SK-N-SH (cell line): ENCODE measurements around the gene C19orf12. TPM values are rescaled to one million over a fixed set of nuclear protein-coding genes. Genes with fewer than 3 reads are reported as not detected.

Experiments used
- CTCF ChIA-PET: fragments of 300-600, 350-600 bp; formaldehyde crosslinking; extraction: SDS; loops from one replicate; lab custom pipeline; 2021; lab: Yijun Ruan, JAX
- POLR2A ChIA-PET: fragments of 350-600 bp; sonication (Branson Sonifier 250); formaldehyde crosslinking; extraction: SDS; loops from one replicate; lab custom pipeline; 2020; ENCODE audit warnings: antibody characterized with exemption, inconsistent platforms; lab: Yijun Ruan, JAX
- DNase-seq: peaks from one replicate; pipeline ENCODE4 v3.0.0; 2012
- H2AFZ ChIP-seq: fragments of 200-600 bp; sonication (generic); 2 replicates; pipeline ENCODE4 v1.8.1; 2016; ENCODE audit warnings: antibody characterized with exemption, mild to moderate bottlenecking, low read depth
- H3F3A ChIP-seq: fragments of 200-600 bp; sonication (generic); replicated peaks from 2 replicates; pipeline ENCODE3; 2016; ENCODE audit warnings: antibody characterized with exemption, mild to moderate bottlenecking; ENCODE audit not compliant: insufficient read depth
- H3K27ac ChIP-seq, 2 experiments: fragments of 200-500 bp in 1 of 2; fragments of 200-600 bp in 1 of 2; sonication (Bioruptor generic) in 1 of 2; sonication (generic), shearing (Covaris generic) in 1 of 2; 2 replicates each; pipeline versions ENCODE4 v1.5.1 to v1.6.1; 2014 to 2016; ENCODE audit warnings: low read depth in 2 of 2, inconsistent platforms in 1 of 2, low read length in 1 of 2, mild to moderate bottlenecking in 1 of 2, mixed read lengths in 1 of 2
- H3K27me3 ChIP-seq: fragments of 200-600 bp; sonication (generic), shearing (Covaris generic); 2 replicates; pipeline ENCODE4 v1.6.1; 2016; ENCODE audit warnings: mixed run types; ENCODE audit not compliant: insufficient read depth
- H3K36me3 ChIP-seq, 2 experiments: fragments of 200-500 bp in 1 of 2; fragments of 200-600 bp in 1 of 2; sonication (Bioruptor generic) in 1 of 2; sonication (generic) in 1 of 2; replicated peaks in 1 of 2; 2 replicates each; pipeline versions ENCODE3 to v1.5.1; 2014 to 2016; ENCODE audit warnings: low read length in 1 of 2, mild to moderate bottlenecking in 1 of 2; ENCODE audit not compliant: insufficient read depth in 2 of 2, control insufficient read depth in 1 of 2
- H3K4me1 ChIP-seq, 2 experiments: fragments of 200-500 bp in 1 of 2; fragments of 200-600 bp in 1 of 2; sonication (Bioruptor generic) in 1 of 2; sonication (generic), shearing (Covaris generic) in 1 of 2; 2 replicates each; pipeline versions ENCODE4 v1.5.1 to v1.6.1; 2014 to 2016; ENCODE audit warnings: low read depth in 1 of 2, low read length in 1 of 2, mixed run types in 1 of 2; ENCODE audit not compliant: insufficient read depth in 2 of 2, control insufficient read depth in 1 of 2
- H3K4me2 ChIP-seq: fragments of 200-600 bp; sonication (generic), shearing (Covaris generic); 2 replicates; pipeline ENCODE4 v1.6.1; 2017; ENCODE audit warnings: mixed run types
- H3K4me3 ChIP-seq, 2 experiments: fragments of 200-500 bp in 1 of 2; fragments of 200-600 bp in 1 of 2; sonication (Bioruptor generic) in 1 of 2; sonication (generic), shearing (Covaris generic) in 1 of 2; 2 replicates each; pipeline versions ENCODE4 v1.5.1 to v1.8.1; 2014 to 2016; ENCODE audit warnings: low read depth in 2 of 2, inconsistent platforms in 1 of 2, low read length in 1 of 2, mild to moderate bottlenecking in 1 of 2, mixed read lengths in 1 of 2, moderate library complexity in 1 of 2
- H3K79me2 ChIP-seq: fragments of 200-600 bp; sonication (generic); 2 replicates; pipeline ENCODE4 v1.8.1; 2017; ENCODE audit warnings: mild to moderate bottlenecking; ENCODE audit not compliant: insufficient read depth
- H3K9ac ChIP-seq: fragments of 200-600 bp; sonication (generic); 2 replicates; pipeline ENCODE4 v1.6.1; 2017; ENCODE audit warnings: mixed run types
- H3K9me2 ChIP-seq: fragments of 200-600 bp; sonication (generic); 2 replicates; pipeline ENCODE4 v1.6.1; 2017; ENCODE audit warnings: mixed run types
- H3K9me3 ChIP-seq: fragments of 200-600 bp; sonication (generic); 2 replicates; pipeline ENCODE4 v1.6.1; 2017; ENCODE audit warnings: mixed run types, mild to moderate bottlenecking, moderate library complexity
- H4K20me1 ChIP-seq: fragments of 200-600 bp; sonication (generic); 2 replicates; pipeline ENCODE4 v1.6.1; 2017; ENCODE audit warnings: mild to moderate bottlenecking, mixed run types; ENCODE audit not compliant: insufficient read depth
- CHD2 ChIP-seq: fragments of 150-350 bp; IDR thresholded peaks from 2 replicates; pipeline ENCODE4 v1.6.1; 2018; ENCODE audit warnings: low read length; ENCODE audit not compliant: partially characterized antibody
- CTCF ChIP-seq: fragments of 200-600 bp; sonication (generic); IDR thresholded peaks from 2 replicates; pipeline ENCODE4 v1.6.1; 2017; ENCODE audit warnings: antibody characterized with exemption, mild to moderate bottlenecking, moderate library complexity
- ELF1 ChIP-seq: IDR thresholded peaks from 2 replicates; pipeline ENCODE4 v1.4.0; 2012
- EP300 ChIP-seq, 2 experiments: IDR thresholded peaks; 2 replicates each; pipeline versions ENCODE4 v1.4.0 to v1.6.1; 2012; ENCODE audit warnings: borderline replicate concordance in 1 of 2, low read depth in 1 of 2, low read length in 1 of 2
- FOXJ3 ChIP-seq: sonication (generic); formaldehyde crosslinking; IDR thresholded peaks from 2 replicates; pipeline ENCODE4 v1.5.1; 2020; ENCODE audit warnings: mild to moderate bottlenecking, missing genetic modification reagents
- FOXM1 ChIP-seq: IDR thresholded peaks from 2 replicates; pipeline ENCODE4 v1.4.0; 2012; ENCODE audit warnings: low read depth, mild to moderate bottlenecking
- IRF3 ChIP-seq: fragments of 150-350 bp; IDR thresholded peaks from 2 replicates; pipeline ENCODE4 v1.6.1; 2016; ENCODE audit warnings: mild to moderate bottlenecking, low read depth, low read length
- JUND ChIP-seq: IDR thresholded peaks from 2 replicates; pipeline ENCODE4 v1.4.0; 2012
- NFIC ChIP-seq: IDR thresholded peaks from 2 replicates; pipeline ENCODE4 v1.4.0; 2012; ENCODE audit warnings: borderline replicate concordance
- NRF1 ChIP-seq: IDR thresholded peaks from 2 replicates; pipeline ENCODE4 v1.6.1; 2012; ENCODE audit warnings: low read depth, mild to moderate bottlenecking, low read length
- PBX3 ChIP-seq: IDR thresholded peaks from 2 replicates; pipeline ENCODE4; 2012
- POLR2AphosphoS5 ChIP-seq: IDR thresholded peaks from 2 replicates; pipeline ENCODE4 v1.6.1; 2012; ENCODE audit warnings: low read depth, low read length
- RCOR1 ChIP-seq: fragments of 150-350 bp; IDR thresholded peaks from 2 replicates; pipeline ENCODE4 v1.6.1; 2017; ENCODE audit warnings: antibody characterized with exemption, low read length
- SMC3 ChIP-seq: IDR thresholded peaks from 2 replicates; pipeline ENCODE4 v1.6.1; 2012; ENCODE audit warnings: low read depth, low read length, improper control_type of control experiment
- TCF12 ChIP-seq: IDR thresholded peaks from 2 replicates; pipeline ENCODE4 v1.4.0; 2012
- TEAD4 ChIP-seq: IDR thresholded peaks from 2 replicates; pipeline ENCODE4 v1.4.0; 2012; ENCODE audit warnings: mild to moderate bottlenecking, borderline replicate concordance; ENCODE audit not compliant: insufficient read depth
- USF1 ChIP-seq: IDR thresholded peaks from 2 replicates; pipeline ENCODE4 v1.4.0; 2012; ENCODE audit warnings: low read depth, borderline replicate concordance
- YY1 ChIP-seq: IDR thresholded peaks from 2 replicates; pipeline ENCODE4 v1.4.0; 2012; ENCODE audit warnings: low read depth, mild to moderate bottlenecking
- WGBS: methylation state at CpG from one replicate; pipeline ENCODE4 v1.1.6; 2017; ENCODE audit warnings: low lambda C conversion rate; 5-methylcytosine and 5-hydroxymethylcytosine counted together
- polyA plus RNA-seq, 3 experiments: library from polyadenylated mRNA; depleted of rRNA; stranded (reverse); fragments of >200 nt; gene quantifications; 2 replicates each; pipeline ENCODE4 v1.2.3, GENCODE V29; 2012

Gene C19orf12
- polyA plus RNA-seq, 1 of the 3 experiments (the other 2 are of a cell fraction) = 30.5 TPM

GRCh38 chr19:29761575-29762232 lies 46.6 kb upstream of the C19orf12 start (continued):
- TF ChIP-seq PBX3 (no peak), JUND (no peak), IRF3 (no peak), ELF1 (no peak), NRF1 (no peak), USF1 (no peak), RCOR1 (no peak), SMC3 (no peak), TCF12 (no peak), POLR2AphosphoS5 (no peak), NFIC (no peak), YY1 (no peak)

GRCh38 chr19:29760752-29761502 lies 45.9 kb upstream of the C19orf12 start:
- POLR2A ChIA-PET = no interaction called here
- Histone ChIP-seq H3K4me3 (no peak overlapping the region; a peak in 1 of 4 replicates), H3K36me3 (no peaks in the 10 kb centered on the region), H4K20me1 (no peaks in the 10 kb centered on the region), H3K79me2 (no peaks in the 10 kb centered on the region), H3F3A (no peaks in the 10 kb centered on the region), H3K9me2 (no peaks in the 10 kb centered on the region), H3K4me1 (no peaks in the 10 kb centered on the region; a peak in 1 of 4 replicates), H2AFZ (no peak overlapping the region), H3K9ac (no peak overlapping the region), H3K9me3 (no peaks in the 10 kb centered on the region), H3K4me2 (no peak overlapping the region), H3K27me3 (no peaks in the 10 kb centered on the region), H3K27ac (no peak overlapping the region)
- WGBS = 73% methylated on average over 10 of the region's 16 CpGs
- CTCF ChIA-PET = interaction anchor here (0.7 to 4.5 kb wide), 26 partner anchors 8 to 264 kb away, joined by 3 to 57 read pairs (median 6); no protein-coding TSS in a partner anchor
- DNase-seq = no peak
- no peak for TF ChIP-seq FOXM1
- TF ChIP-seq TCF12 = no peak
- no peak for TF ChIP-seq CTCF
- TF ChIP-seq TEAD4 = no peak
- TF ChIP-seq RCOR1 = no peak
- no peak for TF ChIP-seq EP300 (IDR thresholded peaks at IDR 0.05; ENCODE audit: borderline replicate concordance in 1 of 2, low read depth in 1 of 2, low read length in 1 of 2)
- no peak for TF ChIP-seq FOXJ3 (CRISPR knock-in tag)
- no peak for TF ChIP-seq CHD2
